ENCODE data around the gene STRN.
"Not testable (repeated sequence)": the region's sequence is repeated elsewhere in the genome, so short reads cannot be mapped to it uniquely, and the experiment has no call there.

The STRN gene

GRCh38 chr2:36902385-36903120, 63.8 kb downstream of the STRN start:
- no peak for DNase-seq

- DNase-seq = no peak
Observed at GRCh38 chr2:36892805-36893204, 73.5 kb downstream of the STRN start.

- no peak for DNase-seq
Observed at GRCh38 chr2:36889795-36890194, 76.5 kb downstream of the STRN start.

- DNase-seq = not testable (repeated sequence)
Observed at GRCh38 chr2:36887095-36887494, 79.2 kb downstream of the STRN start.

- DNase-seq = no peak
Observed at GRCh38 chr2:36886664-36887063, 79.7 kb downstream of the STRN start.

- DNase-seq = no peak
Observed at GRCh38 chr2:36885605-36886004, 80.7 kb downstream of the STRN start.

GRCh38 chr2:36882532-36882931, 83.8 kb downstream of the STRN start:
- DNase-seq = no peak

- no peak for DNase-seq
Observed at GRCh38 chr2:36881816-36882215, 84.5 kb downstream of the STRN start.

GRCh38 chr2:36878429-36878828, 87.9 kb downstream of the STRN start:
- no peak for DNase-seq

- no peak for DNase-seq
Observed at GRCh38 chr2:36871068-36871707, 95.1 kb downstream of the STRN start.

- DNase-seq = no peak
Observed at GRCh38 chr2:36869606-36870005, 96.7 kb downstream of the STRN start.

- no peak for DNase-seq
Observed at GRCh38 chr2:36861896-36862295, 104.4 kb downstream of the STRN start.

GRCh38 chr2:36859366-36859792, 107.0 kb downstream of the STRN start:
- DNase-seq = no peak

GRCh38 chr2:36858551-36859365, 107.6 kb downstream of the STRN start:
- no peak for DNase-seq

GRCh38 chr2:36857713-36858112, 108.6 kb downstream of the STRN start:
- DNase-seq = no peak

- no peak for DNase-seq
Observed at GRCh38 chr2:36855429-36855828, 110.9 kb downstream of the STRN start.

GRCh38 chr2:36854241-36854640, 112.1 kb downstream of the STRN start:
- DNase-seq = no peak

- no peak for DNase-seq
Observed at GRCh38 chr2:36849265-36849664, 117.1 kb downstream of the STRN start.

GRCh38 chr2:36843838-36844237, 122.5 kb downstream of the STRN start:
- DNase-seq = no peak

- no peak for DNase-seq
Observed at GRCh38 chr2:36839976-36840617, 126.2 kb downstream of the STRN start.

GRCh38 chr2:36834731-36835524, 131.4 kb downstream of the STRN start:
- DNase-seq = no peak

- no peak for DNase-seq
Observed at GRCh38 chr2:36834203-36834602, 132.1 kb downstream of the STRN start.
